Tibial nerve (tissue), 4 donors: Measurements from ENCODE around the gene DNAJC16. TPM values are rescaled to one million over a fixed set of nuclear protein-coding genes. Genes with fewer than 3 reads are reported as not detected.

ENCODE experiments used
- DNase-seq, 2 donors: peaks; one replicate each; pipeline ENCODE4 v3.0.0-alpha.2; 2019; ENCODE audit warnings: low spot score in 2 of 2
- H3K27ac ChIP-seq, 4 donors: fragments of 200-600 bp; sonication (generic) in 3 of 4; one replicate each; pipeline ENCODE4 v1.5.1; 2017 to 2019; ENCODE audit warnings: mild to moderate bottlenecking in 1 of 4
- H3K27me3 ChIP-seq, 2 donors: fragments of 200-600 bp; sonication (generic) in 1 of 2; one replicate each; pipeline versions ENCODE4 v1.5.1 to v1.6.0; 2017 to 2019
- H3K36me3 ChIP-seq, 3 donors: fragments of 200-600 bp; sonication (generic); one replicate each; pipeline ENCODE4 v1.5.1; 2018 to 2019
- H3K4me1 ChIP-seq, 4 donors: fragments of 200-600 bp; sonication (generic) in 3 of 4; one replicate each; pipeline ENCODE4 v1.5.1; 2017 to 2019
- H3K4me3 ChIP-seq, 4 donors: fragments of 200-600 bp; sonication (generic) in 3 of 4; one replicate each; pipeline ENCODE4 v1.5.1; 2017 to 2019; ENCODE audit warnings: mild to moderate bottlenecking in 1 of 4, moderate library complexity in 1 of 4
- H3K9me3 ChIP-seq, 4 donors: fragments of 200-600 bp; sonication (generic) in 3 of 4; one replicate each; pipeline ENCODE4 v1.5.1; 2017 to 2019
- EP300 ChIP-seq, 2 donors: sonication (generic); formaldehyde crosslinking; IDR thresholded peaks; one replicate each; pipeline ENCODE4 v1.6.1; 2017; ENCODE audit warnings: antibody characterized with exemption in 2 of 2, mild to moderate bottlenecking in 1 of 2
- POLR2A ChIP-seq, 2 donors: fragments of 450-650 bp; IDR thresholded peaks; one replicate each; pipeline ENCODE4 v1.6.1; 2017; ENCODE audit warnings: antibody characterized with exemption in 2 of 2, mild to moderate bottlenecking in 2 of 2, moderate library complexity in 2 of 2
- WGBS, 2 donors: methylation state at CpG; one replicate each; pipeline ENCODE4 v1.1.5; 2018; 5-methylcytosine and 5-hydroxymethylcytosine counted together
- total RNA-seq, 4 donors: library from RNA; depleted of rRNA; stranded (reverse); fragments of >200 nt; gene quantifications; one replicate each; pipeline ENCODE4 v1.1.0, GENCODE V29; 2016
- TF ChIP-seq, protein P1 (sequence below), 5 experiments: fragments of 200-600 bp in 3 of 5; fragments of 450-650 bp in 2 of 5; sonication (generic) in 3 of 5; IDR thresholded peaks; one replicate each; pipeline ENCODE4 v1.5.1; 2016 to 2019; ENCODE audit warnings: antibody characterized with exemption in 5 of 5, mild to moderate bottlenecking in 3 of 5, moderate library complexity in 2 of 5

DNAJC16 gene
- total RNA-seq, 4 donors from 2014 or later = 11.4 to 35.0 (median 26.3) TPM

DNA sequence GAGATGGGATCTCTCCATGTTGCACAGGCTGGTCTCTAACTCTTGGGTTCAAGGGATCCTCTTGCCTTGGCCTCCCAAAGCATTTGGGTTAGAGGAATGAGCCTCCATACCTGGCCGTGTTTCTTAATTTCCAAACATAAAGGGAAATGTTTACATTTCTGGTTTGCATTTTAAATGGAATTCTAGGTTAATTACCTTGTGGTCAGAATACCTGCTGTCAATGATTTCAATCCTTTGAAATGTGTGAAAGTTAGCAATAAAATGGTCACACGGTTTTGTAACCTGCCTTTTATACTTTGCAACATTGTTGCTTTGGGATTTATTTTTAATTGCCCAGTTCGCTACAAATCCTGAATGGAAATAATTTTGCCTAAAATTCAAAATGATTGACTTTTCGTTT is 31.9 kb downstream of the DNAJC16 start:
- no peak for DNase-seq
- no peaks in the 10 kb centered on the region for H3K9me3 ChIP-seq
- WGBS, 2 donors = 91 to 95% methylated on average over 4 of the region's 4 CpGs
- no peak overlapping the region for H3K27ac ChIP-seq
- H3K36me3 ChIP-seq = peaks cover 0 to 61% (median 0%) of the 10 kb centered on the region in 3 donors
- no peaks in the 10 kb centered on the region for H3K27me3 ChIP-seq
- TF ChIP-seq, protein P1, sequence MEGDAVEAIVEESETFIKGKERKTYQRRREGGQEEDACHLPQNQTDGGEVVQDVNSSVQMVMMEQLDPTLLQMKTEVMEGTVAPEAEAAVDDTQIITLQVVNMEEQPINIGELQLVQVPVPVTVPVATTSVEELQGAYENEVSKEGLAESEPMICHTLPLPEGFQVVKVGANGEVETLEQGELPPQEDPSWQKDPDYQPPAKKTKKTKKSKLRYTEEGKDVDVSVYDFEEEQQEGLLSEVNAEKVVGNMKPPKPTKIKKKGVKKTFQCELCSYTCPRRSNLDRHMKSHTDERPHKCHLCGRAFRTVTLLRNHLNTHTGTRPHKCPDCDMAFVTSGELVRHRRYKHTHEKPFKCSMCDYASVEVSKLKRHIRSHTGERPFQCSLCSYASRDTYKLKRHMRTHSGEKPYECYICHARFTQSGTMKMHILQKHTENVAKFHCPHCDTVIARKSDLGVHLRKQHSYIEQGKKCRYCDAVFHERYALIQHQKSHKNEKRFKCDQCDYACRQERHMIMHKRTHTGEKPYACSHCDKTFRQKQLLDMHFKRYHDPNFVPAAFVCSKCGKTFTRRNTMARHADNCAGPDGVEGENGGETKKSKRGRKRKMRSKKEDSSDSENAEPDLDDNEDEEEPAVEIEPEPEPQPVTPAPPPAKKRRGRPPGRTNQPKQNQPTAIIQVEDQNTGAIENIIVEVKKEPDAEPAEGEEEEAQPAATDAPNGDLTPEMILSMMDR (IDR thresholded peaks at IDR 0.05) = no peak
- TF ChIP-seq EP300 (IDR thresholded peaks at IDR 0.05) (no peak), POLR2A (IDR thresholded peaks at IDR 0.05) (no peak)
- no peak overlapping the region for H3K4me3 ChIP-seq
- no peaks in the 10 kb centered on the region for H3K4me1 ChIP-seq

DNA sequence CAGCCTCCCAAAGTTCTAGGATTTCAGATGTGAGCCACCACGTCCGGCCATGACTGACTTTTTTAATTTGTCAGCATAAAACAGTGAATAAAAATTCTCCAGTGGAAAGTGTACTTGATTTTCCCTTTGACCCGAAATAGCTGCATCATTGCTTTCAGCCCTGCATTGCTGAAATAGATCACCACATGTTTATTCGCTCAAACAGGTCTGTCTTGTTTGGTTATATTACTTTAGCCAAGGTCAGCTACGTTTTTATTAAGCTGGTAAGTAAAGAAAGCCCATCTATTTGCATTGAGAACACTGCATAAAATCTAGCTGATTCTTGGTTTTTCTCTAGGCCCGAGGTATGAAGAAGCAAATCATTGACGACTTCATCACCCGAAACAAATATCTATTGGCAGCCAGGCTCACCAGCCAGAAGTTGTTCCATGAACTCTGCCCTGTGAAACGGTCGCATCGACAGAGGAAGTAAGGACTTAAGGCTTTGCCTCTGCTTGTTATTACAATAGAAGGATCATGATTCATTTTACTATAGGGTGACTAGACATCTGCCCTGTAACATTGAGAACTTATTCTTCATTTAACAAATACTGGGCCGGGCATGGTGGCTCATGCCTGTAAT is 32.7 kb downstream of the DNAJC16 start:
- Histone ChIP-seq H3K4me1 (no peaks in the 10 kb centered on the region), H3K27ac (no peak overlapping the region), H3K36me3 (peaks cover 0 to 64% (median 0%) of the 10 kb centered on the region in 3 donors), H3K4me3 (no peak overlapping the region), H3K9me3 (no peaks in the 10 kb centered on the region), H3K27me3 (no peaks in the 10 kb centered on the region)
- TF ChIP-seq, protein P1 (IDR thresholded peaks at IDR 0.05) = no peak
- TF ChIP-seq EP300 (IDR thresholded peaks at IDR 0.05) (no peak), POLR2A (IDR thresholded peaks at IDR 0.05) (no peak)
- WGBS, 2 donors = 86 to 90% methylated on average over 12 of the region's 12 CpGs
- no peak for DNase-seq

DNA sequence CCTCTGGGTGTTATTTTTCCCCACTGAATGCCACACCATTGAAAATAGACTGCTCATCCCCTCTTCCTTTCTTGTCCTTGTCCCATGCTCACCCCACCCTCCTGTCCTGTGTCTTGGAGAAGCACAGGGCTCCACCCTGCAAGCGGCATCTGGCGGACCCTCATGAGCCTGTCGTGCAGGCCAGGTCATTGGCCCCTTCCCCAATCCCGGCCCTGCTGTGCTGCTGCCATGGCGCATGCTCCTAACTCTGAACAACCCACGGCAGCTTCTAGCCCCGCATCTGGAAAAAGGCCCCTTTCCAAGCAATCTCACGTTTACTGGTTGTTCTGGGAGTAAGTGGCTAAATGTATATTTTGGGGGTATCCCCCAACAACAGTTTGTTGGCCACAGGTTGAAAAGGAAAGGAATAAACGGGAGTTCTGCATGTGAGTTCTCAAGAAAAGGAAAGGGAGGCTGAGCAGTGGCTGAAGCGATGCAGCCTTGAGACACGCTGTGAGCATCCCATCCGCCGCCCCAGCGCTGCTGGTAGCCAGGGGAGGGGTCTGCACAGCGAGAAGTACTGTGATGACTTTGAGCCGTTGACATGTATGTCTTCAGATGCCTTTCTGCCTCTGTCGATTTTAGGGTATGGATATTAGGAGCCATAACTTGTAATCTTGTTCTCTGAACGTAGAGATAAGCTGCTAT is 41.9 kb downstream of the DNAJC16 start:
- WGBS, 2 donors = 90 to 92% methylated on average over 18 of the region's 18 CpGs
- peaks cover 0 to 77% (median 26%) of the 10 kb centered on the region in 3 donors for H3K36me3 ChIP-seq
- DNase-seq = no peak
- H3K27ac ChIP-seq = no peak overlapping the region
- no peak overlapping the region for H3K4me3 ChIP-seq
- no peaks in the 10 kb centered on the region for H3K27me3 ChIP-seq
- peaks cover 0 to 6% (median 0%) of the 10 kb centered on the region in 4 donors for H3K4me1 ChIP-seq
- TF ChIP-seq EP300 (IDR thresholded peaks at IDR 0.05) = no peak
- TF ChIP-seq, protein P1 (IDR thresholded peaks at IDR 0.05) = no peak
- no peak for TF ChIP-seq POLR2A (IDR thresholded peaks at IDR 0.05)
- H3K9me3 ChIP-seq = no peaks in the 10 kb centered on the region

DNA sequence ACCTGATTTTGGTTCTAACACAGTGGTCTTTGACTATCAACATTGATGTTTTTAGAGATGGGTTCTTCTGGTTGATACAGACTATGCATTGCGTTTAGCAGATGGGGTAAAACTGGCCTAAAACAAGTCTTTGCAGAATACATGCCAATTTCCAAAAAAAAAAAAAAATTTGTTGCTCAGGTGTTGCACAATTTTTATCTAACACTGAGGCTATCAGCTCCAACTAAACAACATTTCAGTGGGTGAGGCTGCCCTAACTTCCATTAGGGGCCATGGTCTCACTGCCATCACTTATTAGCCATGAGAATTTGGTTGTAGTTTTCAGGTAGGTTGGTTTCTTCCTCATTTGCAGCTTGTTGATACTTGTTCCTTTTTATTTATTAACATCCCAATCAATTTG is 44.2 kb downstream of the DNAJC16 start:
- Histone ChIP-seq H3K27ac (no peak overlapping the region), H3K9me3 (no peaks in the 10 kb centered on the region), H3K4me3 (no peak overlapping the region), H3K36me3 (peaks cover 0 to 60% (median 17%) of the 10 kb centered on the region in 3 donors), H3K27me3 (no peaks in the 10 kb centered on the region), H3K4me1 (peaks cover 0 to 6% (median 0%) of the 10 kb centered on the region in 4 donors)
- DNase-seq = no peak
- 89 to 100% methylated on average over 1 of the region's 1 CpG for WGBS, 2 donors
- TF ChIP-seq, protein P1 (IDR thresholded peaks at IDR 0.05) = no peak
- TF ChIP-seq EP300 (IDR thresholded peaks at IDR 0.05) (no peak), POLR2A (IDR thresholded peaks at IDR 0.05) (no peak)

DNA sequence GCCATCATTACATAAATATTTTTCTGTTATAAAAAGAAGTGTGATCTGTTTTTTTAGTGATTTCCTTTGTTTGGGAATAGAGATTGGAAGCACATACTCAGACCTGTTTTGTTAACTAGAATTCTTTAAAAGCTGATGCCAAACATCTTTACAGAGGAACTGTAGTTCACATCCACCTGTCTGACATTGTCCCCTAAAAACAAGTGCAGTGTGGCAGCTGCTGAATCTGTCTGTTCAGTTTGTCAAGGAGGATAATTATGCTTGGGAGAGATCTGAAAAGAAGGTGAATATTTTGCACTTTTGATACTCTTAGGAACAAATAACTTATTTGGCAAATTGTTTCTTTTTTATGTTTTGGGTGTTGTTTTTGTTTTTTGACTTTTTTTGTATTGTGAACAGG is 44.6 kb downstream of the DNAJC16 start:
- peaks cover 0 to 6% (median 0%) of the 10 kb centered on the region in 4 donors for H3K4me1 ChIP-seq
- no peak overlapping the region for H3K27ac ChIP-seq
- no peaks in the 10 kb centered on the region for H3K9me3 ChIP-seq
- no peak overlapping the region for H3K4me3 ChIP-seq
- no peaks in the 10 kb centered on the region for H3K27me3 ChIP-seq
- no peak for TF ChIP-seq EP300 (IDR thresholded peaks at IDR 0.05)
- TF ChIP-seq POLR2A (IDR thresholded peaks at IDR 0.05) = no peak
- TF ChIP-seq, protein P1 (IDR thresholded peaks at IDR 0.05) = no peak
- DNase-seq = no peak
- peaks cover 0 to 56% (median 13%) of the 10 kb centered on the region in 3 donors for H3K36me3 ChIP-seq
